Measurements from ENCODE around the gene ZG16.
"Not testable (repeated sequence)": the region's sequence is repeated elsewhere in the genome, so short reads cannot be mapped to it uniquely, and the experiment has no call there.

The ZG16 gene

GRCh38 chr16:29767062-29767461 is 11.0 kb upstream of the ZG16 start:
- no peak for FAIRE-seq
- TF ChIP-seq POLR2AphosphoS5 (IDR thresholded peaks at IDR 0.05; ENCODE audit: low read depth, low read length), result no peak
- TF ChIP-seq PAX5 (IDR thresholded peaks at IDR 0.05; ENCODE audit: insufficient read depth, low read length, severe bottlenecking), result no peak
- TF ChIP-seq SPI1 (IDR thresholded peaks at IDR 0.05; ENCODE audit: low read depth, low read length), result no peak
- no peak for TF ChIP-seq POU2F2 (IDR thresholded peaks at IDR 0.05; ENCODE audit: low read depth, low read length)
- no peak for TF ChIP-seq TAF1 (IDR thresholded peaks at IDR 0.05; ENCODE audit: low read depth, low read length)
- no peak for TF ChIP-seq POLR2A (IDR thresholded peaks at IDR 0.05; ENCODE audit: low read depth, low read length)

GRCh38 chr16:29769507-29769906 is 8.5 kb upstream of the ZG16 start:
- DNase-seq (ENCODE audit: insufficient read length, low spot score) (no peak), FAIRE-seq (no peak)
- TF ChIP-seq POLR2A (IDR thresholded peaks at IDR 0.05; ENCODE audit: low read depth, low read length) (no peak), SPI1 (IDR thresholded peaks at IDR 0.05; ENCODE audit: low read depth, low read length) (no peak), PAX5 (IDR thresholded peaks at IDR 0.05; ENCODE audit: insufficient read depth, low read length, severe bottlenecking) (no peak), POLR2AphosphoS5 (IDR thresholded peaks at IDR 0.05; ENCODE audit: low read depth, low read length) (no peak), POU2F2 (IDR thresholded peaks at IDR 0.05; ENCODE audit: low read depth, low read length) (no peak), TAF1 (IDR thresholded peaks at IDR 0.05; ENCODE audit: low read depth, low read length) (no peak)

More at GRCh38 chr16:29767062-29767461, 11.0 kb upstream of the ZG16 start:
- no peak for DNase-seq (ENCODE audit: insufficient read length, low spot score)

- DNase-seq (ENCODE audit: insufficient read length, low spot score), result no peak
- FAIRE-seq, result no peak
- TF ChIP-seq TAF1 (IDR thresholded peaks at IDR 0.05; ENCODE audit: low read depth, low read length), result no peak
- TF ChIP-seq PAX5 (IDR thresholded peaks at IDR 0.05; ENCODE audit: insufficient read depth, low read length, severe bottlenecking), result no peak
- TF ChIP-seq POU2F2 (IDR thresholded peaks at IDR 0.05; ENCODE audit: low read depth, low read length), result no peak
- TF ChIP-seq POLR2AphosphoS5 (IDR thresholded peaks at IDR 0.05; ENCODE audit: low read depth, low read length), result no peak
- TF ChIP-seq POLR2A (IDR thresholded peaks at IDR 0.05; ENCODE audit: low read depth, low read length), result no peak
- TF ChIP-seq SPI1 (IDR thresholded peaks at IDR 0.05; ENCODE audit: low read depth, low read length), result no peak
Measured at GRCh38 chr16:29770250-29770929, 7.7 kb upstream of the ZG16 start.

GRCh38 chr16:29772330-29772729 is 5.7 kb upstream of the ZG16 start:
- not testable (repeated sequence) for DNase-seq (ENCODE audit: insufficient read length, low spot score); FAIRE-seq

GRCh38 chr16:29774730-29775129 is 3.3 kb upstream of the ZG16 start:
- DNase-seq (ENCODE audit: insufficient read length, low spot score) (no peak), FAIRE-seq (no peak)
- TF ChIP-seq POLR2A (IDR thresholded peaks at IDR 0.05; ENCODE audit: low read depth, low read length) (no peak), TAF1 (IDR thresholded peaks at IDR 0.05; ENCODE audit: low read depth, low read length) (no peak), POLR2AphosphoS5 (IDR thresholded peaks at IDR 0.05; ENCODE audit: low read depth, low read length) (no peak), SPI1 (IDR thresholded peaks at IDR 0.05; ENCODE audit: low read depth, low read length) (no peak), PAX5 (IDR thresholded peaks at IDR 0.05; ENCODE audit: insufficient read depth, low read length, severe bottlenecking) (no peak), POU2F2 (IDR thresholded peaks at IDR 0.05; ENCODE audit: low read depth, low read length) (no peak)

- no peak for TF ChIP-seq TAF1 (IDR thresholded peaks at IDR 0.05; ENCODE audit: low read depth, low read length)
- no peak for TF ChIP-seq POLR2AphosphoS5 (IDR thresholded peaks at IDR 0.05; ENCODE audit: low read depth, low read length)
- no peak for TF ChIP-seq POLR2A (IDR thresholded peaks at IDR 0.05; ENCODE audit: low read depth, low read length)
- TF ChIP-seq POU2F2 (IDR thresholded peaks at IDR 0.05; ENCODE audit: low read depth, low read length), result no peak
- no peak for DNase-seq (ENCODE audit: insufficient read length, low spot score)
- no peak for FAIRE-seq
Measured at GRCh38 chr16:29775742-29776408, 2.2 kb upstream of the ZG16 start.

- TF ChIP-seq POU2F2 (IDR thresholded peaks at IDR 0.05; ENCODE audit: low read depth, low read length) (no peak), TAF1 (IDR thresholded peaks at IDR 0.05; ENCODE audit: low read depth, low read length) (no peak), POLR2A (IDR thresholded peaks at IDR 0.05; ENCODE audit: low read depth, low read length) (no peak), SPI1 (IDR thresholded peaks at IDR 0.05; ENCODE audit: low read depth, low read length) (no peak), POLR2AphosphoS5 (IDR thresholded peaks at IDR 0.05; ENCODE audit: low read depth, low read length) (no peak), PAX5 (IDR thresholded peaks at IDR 0.05; ENCODE audit: insufficient read depth, low read length, severe bottlenecking) (no peak)
- no peak for FAIRE-seq
- DNase-seq (ENCODE audit: insufficient read length, low spot score), result no peak
Measured at GRCh38 chr16:29779474-29779873, 1.4 kb downstream of the ZG16 start.

GRCh38 chr16:29783094-29783953 is 5.3 kb downstream of the ZG16 start:
- FAIRE-seq; DNase-seq (ENCODE audit: insufficient read length, low spot score): not testable (repeated sequence)

GRCh38 chr16:29784157-29784556 is 6.1 kb downstream of the ZG16 start:
- DNase-seq (ENCODE audit: insufficient read length, low spot score) (no peak), FAIRE-seq (no peak)
- TF ChIP-seq POLR2AphosphoS5 (IDR thresholded peaks at IDR 0.05; ENCODE audit: low read depth, low read length) (no peak), SPI1 (IDR thresholded peaks at IDR 0.05; ENCODE audit: low read depth, low read length) (no peak), POU2F2 (IDR thresholded peaks at IDR 0.05; ENCODE audit: low read depth, low read length) (no peak), TAF1 (IDR thresholded peaks at IDR 0.05; ENCODE audit: low read depth, low read length) (no peak), POLR2A (IDR thresholded peaks at IDR 0.05; ENCODE audit: low read depth, low read length) (no peak), PAX5 (IDR thresholded peaks at IDR 0.05; ENCODE audit: insufficient read depth, low read length, severe bottlenecking) (no peak)

Data from GM12891 (cell line).